Activated CD4-positive, alpha-beta memory T cell treated with anti-CD3 and anti-CD28 coated beads for 36 hours (primary cell): ENCODE data around the gene DCPS. TPM values are rescaled to one million over a fixed set of nuclear protein-coding genes. Genes with fewer than 3 reads are reported as not detected.
"Not testable (repeated sequence)": the region's sequence is repeated elsewhere in the genome, so short reads cannot be mapped to it uniquely, and the experiment has no call there.

ENCODE experiments used
- CTCF ChIA-PET: fragments of 350-600 bp; sonication (Branson Sonifier 250); formaldehyde crosslinking; loops from one replicate; lab custom pipeline; 2021; ENCODE audit warnings: antibody characterized with exemption, inconsistent platforms; lab: Charles Lee
- POLR2A ChIA-PET: fragments of 350-600 bp; sonication (Branson Sonifier 250); formaldehyde crosslinking; loops from one replicate; lab custom pipeline; 2021; ENCODE audit warnings: antibody characterized with exemption; lab: Charles Lee
- DNase-seq: peaks from one replicate; pipeline ENCODE4 v3.0.0-alpha.2; 2020
- H3K27ac Mint-ChIP-seq: one replicate; pipeline ENCODE4 v1.8.0; 2021; ENCODE audit warnings: mixed read lengths
- H3K27me3 Mint-ChIP-seq: one replicate; pipeline ENCODE4 v1.8.0; 2021; ENCODE audit warnings: mixed read lengths
- H3K36me3 Mint-ChIP-seq: one replicate; pipeline ENCODE4 v1.8.0; 2021; ENCODE audit warnings: mixed read lengths
- H3K4me1 Mint-ChIP-seq: one replicate; pipeline ENCODE4 v1.8.0; 2021; ENCODE audit warnings: low read depth, mixed read lengths
- H3K4me3 Mint-ChIP-seq: one replicate; pipeline ENCODE4 v1.8.0; 2021; ENCODE audit warnings: mild to moderate bottlenecking, mixed read lengths
- H3K9me3 Mint-ChIP-seq: one replicate; pipeline ENCODE4 v1.8.0; 2021; ENCODE audit warnings: mixed read lengths
- intact Hi-C: fragments of 100-400 bp; cut with micrococcal nuclease; formaldehyde crosslinking; loops from one replicate; pipeline ENCODE4 v1.15.1; 2023
- total RNA-seq, 2 experiments: library from RNA; stranded (reverse); gene quantifications; one replicate each; pipeline ENCODE4 v1.2.3, GENCODE V29; 2021

The DCPS gene
- total RNA-seq, 2 experiments from 2014 or later = 40.1 to 43.9 TPM

GRCh38 chr11:126392633-126393013 lies 88.8 kb downstream of the DCPS start:
- H3K27ac Mint-ChIP-seq = no peak overlapping the region
- CTCF ChIA-PET = no interaction called here

DNA sequence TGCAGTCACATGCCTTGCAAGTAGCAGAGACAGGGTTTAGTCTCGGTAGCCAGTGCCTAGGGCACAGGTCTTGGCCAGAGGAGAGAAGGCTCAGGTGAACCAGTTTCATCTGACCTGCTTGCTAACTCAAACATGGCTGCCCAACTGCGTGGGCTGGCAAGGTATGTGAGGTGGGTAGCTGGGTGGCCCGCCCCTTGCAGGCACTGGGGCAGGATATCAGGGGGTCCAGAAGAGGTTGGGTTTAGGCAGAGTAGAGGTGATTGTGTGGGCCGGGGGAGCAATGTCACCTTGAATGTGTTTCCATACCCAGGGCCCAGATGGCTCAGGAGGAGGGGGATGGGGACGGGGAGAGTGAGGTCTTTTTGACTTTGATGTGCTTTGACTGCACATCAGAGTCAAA lies 89.3 kb downstream of the DCPS start:
- H3K4me1 Mint-ChIP-seq = no peaks in the 10 kb centered on the region
- no peaks in the 10 kb centered on the region for H3K9me3 Mint-ChIP-seq
- no peak overlapping the region for H3K4me3 Mint-ChIP-seq
- no peak for DNase-seq
- H3K27me3 Mint-ChIP-seq = no peaks in the 10 kb centered on the region
- ChIA-PET CTCF (no interaction called here), POLR2A (no interaction called here)
- H3K27ac Mint-ChIP-seq = no peak overlapping the region
- H3K36me3 Mint-ChIP-seq = no peaks in the 10 kb centered on the region
- intact Hi-C loops = no loop called here

More at GRCh38 chr11:126392633-126393013, 88.8 kb downstream of the DCPS start:
- no peak overlapping the region for H3K4me3 Mint-ChIP-seq
- H3K36me3 Mint-ChIP-seq = no peaks in the 10 kb centered on the region
- no peaks in the 10 kb centered on the region for H3K4me1 Mint-ChIP-seq
- intact Hi-C loops = no loop called here
- H3K27me3 Mint-ChIP-seq = no peaks in the 10 kb centered on the region
- DNase-seq = no peak
- no peaks in the 10 kb centered on the region for H3K9me3 Mint-ChIP-seq
- POLR2A ChIA-PET = no interaction called here

DNA sequence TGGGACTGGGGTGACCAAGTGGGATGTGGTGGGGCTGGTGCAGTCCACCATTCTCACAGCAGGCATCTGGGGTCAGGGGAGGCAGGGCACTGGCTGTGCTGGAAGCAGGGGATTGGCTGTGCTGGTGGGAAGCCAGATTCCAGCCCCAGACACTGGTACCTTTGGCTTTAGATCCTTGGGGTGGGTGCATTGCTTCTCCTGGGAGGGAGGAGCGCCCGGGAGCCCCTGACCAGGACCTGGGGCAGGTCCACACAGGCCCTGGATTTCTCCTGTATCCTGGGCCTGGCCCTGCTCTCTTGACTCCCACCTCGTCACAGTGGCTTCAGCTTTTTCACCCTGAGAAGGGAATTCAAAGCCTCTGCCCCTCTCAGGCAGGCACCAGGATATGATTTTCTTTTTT lies 90.2 kb downstream of the DCPS start:
- no peaks in the 10 kb centered on the region for H3K27me3 Mint-ChIP-seq
- no peak overlapping the region for H3K4me3 Mint-ChIP-seq
- H3K27ac Mint-ChIP-seq = no peak overlapping the region
- intact Hi-C loops = no loop called here
- H3K9me3 Mint-ChIP-seq = no peaks in the 10 kb centered on the region
- ChIA-PET POLR2A (no interaction called here), CTCF (no interaction called here)
- H3K4me1 Mint-ChIP-seq = no peaks in the 10 kb centered on the region
- no peaks in the 10 kb centered on the region for H3K36me3 Mint-ChIP-seq
- DNase-seq = no peak

- POLR2A ChIA-PET, CTCF ChIA-PET, H3K27ac Mint-ChIP-seq, H3K4me3 Mint-ChIP-seq, H3K9me3 Mint-ChIP-seq, H3K4me1 Mint-ChIP-seq, intact Hi-C loops, DNase-seq, H3K36me3 Mint-ChIP-seq, H3K27me3 Mint-ChIP-seq: not testable (repeated sequence)
Observed at GRCh38 chr11:126394634-126395072, 90.8 kb downstream of the DCPS start.

Other genes with a start within 250 kb of the DCPS start
- 1 to 10 TPM; 2.5 to 2.7 TPM for gene CDON, start 241.2 kb upstream of the DCPS start, total RNA-seq
- gene RPUSD4, start 92.4 kb upstream of the DCPS start, total RNA-seq = 10 to 100 TPM; 32.4 to 34.1 TPM
- 1 to 10 TPM; 8.0 to 9.7 TPM for gene FAM118B, start 92.3 kb upstream of the DCPS start, total RNA-seq
- gene SRPRA, start 35.2 kb upstream of the DCPS start, total RNA-seq = 100 to 1,000 TPM; 142 to 149 TPM
- 10 to 100 TPM; 41.7 to 42.3 TPM for gene FOXRED1, start 34.9 kb upstream of the DCPS start, total RNA-seq
- gene TIRAP, start 21.0 kb upstream of the DCPS start, total RNA-seq = 1 to 10 TPM; 7.3 to 8.8 TPM
- gene ST3GAL4, start 51.6 kb downstream of the DCPS start, total RNA-seq = 10 to 100 TPM in 1 of 2 experiments, 1 to 10 TPM in 1; 9.8 to 10.7 TPM